Measurements from ENCODE around the gene TIGD6. TPM values are rescaled to one million over a fixed set of nuclear protein-coding genes. Genes with fewer than 3 reads are reported as not detected.

Gene TIGD6
- total RNA-seq, 6 donors from 2014 or later = 2.2 to 6.3 (median 4.1) TPM

- Histone ChIP-seq H3K9me3 (no peaks in the 10 kb centered on the region), H3K27me3 (no peaks in the 10 kb centered on the region), H3K4me1 (no peaks in the 10 kb centered on the region), H3K36me3 (peaks cover 0 to 14% (median 9%) of the 10 kb centered on the region in 4 donors), H3K27ac (no peak overlapping the region), H3K4me3 (no peak overlapping the region)
- peak in 1 of 2 donors; percentile 80 for DNase-seq
- TF ChIP-seq POLR2A (IDR thresholded peaks at IDR 0.05) (no peak), CTCF (IDR thresholded peaks at IDR 0.05) (peak; percentile 80 to 95 (median 90)), EP300 (IDR thresholded peaks at IDR 0.05) (no peak), POLR2AphosphoS5 (IDR thresholded peaks at IDR 0.05) (no peak)
- ATAC-seq (ENCODE audit: low FRiP score in 2 of 2) = peak; percentile 89 to 92
- 64 to 67% methylated on average over 4 of the region's 4 CpGs for WGBS, 2 donors
These were observed 9.7 kb downstream of the TIGD6 start for GRCh38 chr5:149990518-149991376.

- no peaks in the 10 kb centered on the region for H3K27me3 ChIP-seq
- DNase-seq = no peak
- no peaks in the 10 kb centered on the region for H3K9me3 ChIP-seq
- H3K36me3 ChIP-seq = peaks cover 0 to 7% (median 0%) of the 10 kb centered on the region in 4 donors
- TF ChIP-seq CTCF (IDR thresholded peaks at IDR 0.05) (no peak), EP300 (IDR thresholded peaks at IDR 0.05) (no peak), POLR2AphosphoS5 (IDR thresholded peaks at IDR 0.05) (no peak), POLR2A (IDR thresholded peaks at IDR 0.05) (no peak)
- H3K4me3 ChIP-seq = no peak overlapping the region
- no peak for ATAC-seq (ENCODE audit: low FRiP score in 2 of 2)
- WGBS, 2 donors = 72 to 80% methylated on average over 5 of the region's 5 CpGs
- no peak overlapping the region for H3K27ac ChIP-seq
- no peaks in the 10 kb centered on the region for H3K4me1 ChIP-seq
These were observed 12.3 kb downstream of the TIGD6 start for GRCh38 chr5:149988126-149988525.

- H3K36me3 ChIP-seq = peaks cover 3 to 56% (median 30%) of the 10 kb centered on the region in 4 donors
- H3K4me3 ChIP-seq = no peak overlapping the region
- ATAC-seq (ENCODE audit: low FRiP score in 2 of 2) = no peak
These were observed 17.9 kb downstream of the TIGD6 start for GRCh38 chr5:149982505-149982904.

GRCh38 chr5:149981206-149981605 lies 19.2 kb downstream of the TIGD6 start:
- TF ChIP-seq CTCF (IDR thresholded peaks at IDR 0.05) (no peak), POLR2A (IDR thresholded peaks at IDR 0.05) (no peak), EP300 (IDR thresholded peaks at IDR 0.05) (no peak), POLR2AphosphoS5 (IDR thresholded peaks at IDR 0.05) (no peak)
- ATAC-seq (ENCODE audit: low FRiP score in 2 of 2) (no peak), DNase-seq (no peak)
- H3K9me3 ChIP-seq = no peaks in the 10 kb centered on the region
- no peaks in the 10 kb centered on the region for H3K27me3 ChIP-seq
- 78 to 88% methylated on average over 3 of the region's 3 CpGs for WGBS, 2 donors
- no peaks in the 10 kb centered on the region for H3K4me1 ChIP-seq
- H3K27ac ChIP-seq = no peak overlapping the region
- H3K4me3 ChIP-seq = no peak overlapping the region
- peaks cover 3 to 56% (median 30%) of the 10 kb centered on the region in 4 donors for H3K36me3 ChIP-seq

More at GRCh38 chr5:149982505-149982904, 17.9 kb downstream of the TIGD6 start:
- Histone ChIP-seq H3K27ac (no peak overlapping the region), H3K9me3 (no peaks in the 10 kb centered on the region), H3K27me3 (no peaks in the 10 kb centered on the region), H3K4me1 (no peaks in the 10 kb centered on the region)
- no peak for DNase-seq
- no peak for TF ChIP-seq CTCF (IDR thresholded peaks at IDR 0.05)
- no peak for TF ChIP-seq POLR2A (IDR thresholded peaks at IDR 0.05)
- no peak for TF ChIP-seq POLR2AphosphoS5 (IDR thresholded peaks at IDR 0.05)
- TF ChIP-seq EP300 (IDR thresholded peaks at IDR 0.05) = no peak
